GM23338 (cell line): ENCODE measurements around the gene SLC20A1. TPM values are rescaled to one million over a fixed set of nuclear protein-coding genes. Genes with fewer than 3 reads are reported as not detected.

Experiments
- ATAC-seq: fragments of 200-7000 bp; cut with Tn5 transposase; 3 replicates; pipeline ENCODE4 v1.9.1; 2020
- DNase-seq: peaks from one replicate; pipeline ENCODE4 v3.0.0-alpha.2; 2015; ENCODE audit warnings: low spot score
- H2AFZ ChIP-seq: fragments of 200-600 bp; sonication (generic); 2 replicates; pipeline ENCODE4 v1.8.0; 2016; ENCODE audit warnings: antibody characterized with exemption, mild to moderate bottlenecking, moderate library complexity
- H3F3A ChIP-seq: fragments of 200-600 bp; sonication (generic); replicated peaks from 2 replicates; pipeline ENCODE4 v1.8.0; 2017; ENCODE audit warnings: antibody characterized with exemption, mixed run types, low read depth
- H3K27ac ChIP-seq: fragments of 200-600 bp; sonication (generic); 2 replicates; pipeline ENCODE4 v1.6.1; 2016; ENCODE audit warnings: low read depth
- H3K27me3 ChIP-seq: fragments of 200-600 bp; sonication (generic); 2 replicates; pipeline ENCODE4 v1.8.0; 2016; ENCODE audit warnings: mild to moderate bottlenecking, mixed run types, moderate library complexity; ENCODE audit not compliant: insufficient read depth
- H3K36me3 ChIP-seq: fragments of 200-600 bp; sonication (generic); 2 replicates; pipeline ENCODE4 v1.8.0; 2016; ENCODE audit warnings: mild to moderate bottlenecking; ENCODE audit not compliant: insufficient read depth
- H3K4me1 ChIP-seq: fragments of 200-600 bp; sonication (generic); 2 replicates; pipeline ENCODE4 v1.8.0; 2016; ENCODE audit warnings: mild to moderate bottlenecking, moderate library complexity; ENCODE audit not compliant: insufficient read depth
- H3K4me2 ChIP-seq: fragments of 200-600 bp; sonication (generic); 2 replicates; pipeline ENCODE4 v1.7.1; 2017; ENCODE audit warnings: mixed run types
- H3K4me3 ChIP-seq: fragments of 200-600 bp; sonication (generic); 2 replicates; pipeline ENCODE4 v1.6.1; 2016; ENCODE audit warnings: mixed run types
- H3K79me2 ChIP-seq: fragments of 200-600 bp; sonication (generic); replicated peaks from 2 replicates; pipeline ENCODE4 v1.8.0; 2017; ENCODE audit warnings: mild to moderate bottlenecking; ENCODE audit not compliant: insufficient read depth
- H3K9me2 ChIP-seq: fragments of 200-600 bp; sonication (generic); 2 replicates; pipeline ENCODE4 v1.8.0; 2017; ENCODE audit not compliant: insufficient read depth
- H4K20me1 ChIP-seq: fragments of 200-600 bp; sonication (generic); replicated peaks from 2 replicates; pipeline ENCODE4 v1.8.0; 2017; ENCODE audit warnings: mild to moderate bottlenecking; ENCODE audit not compliant: insufficient read depth
- H3K27ac Mint-ChIP-seq: 2 replicates; pipeline ENCODE4 v1.8.0; 2020; ENCODE audit warnings: inconsistent platforms, mild to moderate bottlenecking, moderate library complexity, mixed read lengths
- H3K27me3 Mint-ChIP-seq: 3 replicates; pipeline ENCODE4 v1.8.0; 2022; ENCODE audit warnings: low read depth, mild to moderate bottlenecking, moderate library complexity, mixed read lengths, inconsistent platforms; ENCODE audit not compliant: insufficient read depth, poor library complexity
- H3K36me3 Mint-ChIP-seq: 3 replicates; pipeline ENCODE4 v1.8.0; 2021; ENCODE audit warnings: low read depth, mild to moderate bottlenecking, inconsistent platforms, moderate library complexity, mixed read lengths
- H3K4me1 Mint-ChIP-seq: 3 replicates; pipeline ENCODE4 v1.8.0; 2020; ENCODE audit warnings: mild to moderate bottlenecking, inconsistent platforms, mixed read lengths
- H3K4me3 Mint-ChIP-seq: 3 replicates; pipeline ENCODE4 v1.8.0; 2021; ENCODE audit warnings: moderate library complexity, mild to moderate bottlenecking, inconsistent platforms, mixed read lengths
- H3K9me3 Mint-ChIP-seq: 3 replicates; pipeline ENCODE4 v1.8.0; 2020; ENCODE audit warnings: moderate library complexity, mild to moderate bottlenecking, inconsistent platforms, mixed read lengths
- CREB1 ChIP-seq: fragments of 250-450 bp; sonication (Bioruptor Pico); IDR thresholded peaks from 2 replicates; pipeline ENCODE4 v1.5.0; 2020; ENCODE audit warnings: low read depth, mild to moderate bottlenecking, moderate library complexity
- CTCF ChIP-seq, 2 experiments: fragments of 200-600 bp in 1 of 2; sonication (generic) in 1 of 2; conservative IDR thresholded peaks; 2 replicates each; pipeline versions ENCODE4 v1.5.1 to v1.6.1; 2016 to 2017; ENCODE audit warnings: antibody characterized with exemption in 2 of 2, low read depth in 2 of 2, mild to moderate bottlenecking in 2 of 2, moderate library complexity in 1 of 2
- ETS1 ChIP-seq: IDR thresholded peaks from 2 replicates; pipeline ENCODE4 v1.6.1; 2016; ENCODE audit warnings: antibody characterized with exemption
- EZH2 ChIP-seq: fragments of 200-600 bp; sonication (generic); IDR thresholded peaks from one replicate; pipeline ENCODE4 v1.8.0; 2017; ENCODE audit warnings: antibody characterized with exemption, mild to moderate bottlenecking, low read depth; ENCODE audit not compliant: unreplicated experiment
- EZH2phosphoT487 ChIP-seq: fragments of 200-600 bp; sonication (generic); IDR thresholded peaks from one replicate; pipeline ENCODE4 v1.8.1; 2018; ENCODE audit warnings: antibody characterized with exemption; ENCODE audit not compliant: unreplicated experiment
- POLR2AphosphoS5 ChIP-seq: IDR thresholded peaks from 2 replicates; pipeline ENCODE4 v1.6.1; 2016; ENCODE audit warnings: antibody characterized with exemption, low read depth
- REST ChIP-seq: IDR thresholded peaks from one replicate; pipeline ENCODE4 v1.6.1; 2018; ENCODE audit warnings: antibody characterized with exemption; ENCODE audit not compliant: unreplicated experiment
- STAT1 ChIP-seq: IDR thresholded peaks from one replicate; pipeline ENCODE4 v1.6.1; 2016; ENCODE audit warnings: antibody characterized with exemption; ENCODE audit not compliant: unreplicated experiment
- ZNF462 ChIP-seq: fragments of 250-450 bp; sonication (Bioruptor Pico); IDR thresholded peaks from 2 replicates; pipeline ENCODE4 v1.5.0; 2020; ENCODE audit warnings: mild to moderate bottlenecking, moderate library complexity
- polyA plus RNA-seq: library from polyadenylated mRNA; unstranded; fragments of >200 nt; fragmentation: Nextera tagmentation; extraction: Ambion mirVana; gene quantifications from 2 replicates; pipeline ENCODE4 v1.2.1, GENCODE V29; 2016
- total RNA-seq: library from RNA; depleted of rRNA; stranded (reverse); fragments of >200 nt; shearing (Covaris generic); gene quantifications from 2 replicates; pipeline ENCODE4 v1.2.3, GENCODE V29; 2014

Gene SLC20A1
- total and polyA plus RNA-seq, 2 experiments from 2014 or later, result 52.9 to 84.3 TPM

- no peak for ATAC-seq
- Mint-ChIP-seq H3K4me3 (no peak overlapping the region), H3K4me1 (no peaks in the 10 kb centered on the region), H3K36me3 (peaks cover 94% of the 10 kb centered on the region), H3K9me3 (no peaks in the 10 kb centered on the region), H3K27ac (no peak overlapping the region), H3K27me3 (peaks cover 2% of the 10 kb centered on the region)
- Histone ChIP-seq H3K9me2 (no peaks in the 10 kb centered on the region), H4K20me1 (peaks cover 29% of the 10 kb centered on the region), H3K4me3 (no peak overlapping the region), H3K4me1 (no peaks in the 10 kb centered on the region), H3K27me3 (no peaks in the 10 kb centered on the region), H3F3A (0 out of 2 replicates have a peak, but pooled peaks cover 4% of the 10 kb centered on the region), H3K79me2 (peaks cover 48% of the 10 kb centered on the region), H3K36me3 (peaks cover 81% of the 10 kb centered on the region), H3K27ac (no peak overlapping the region), H2AFZ (no peak overlapping the region), H3K4me2 (no peak overlapping the region)
- DNase-seq, result no peak
- TF ChIP-seq CTCF (conservative IDR thresholded peaks at IDR 0.05; ENCODE audit: low read depth in 2 of 2) (no peak), ETS1 (no peak), EZH2 (no peak), ZNF462 (CRISPR knock-in tag) (no peak), CREB1 (CRISPR knock-in tag) (no peak), STAT1 (no peak), EZH2phosphoT487 (no peak), POLR2AphosphoS5 (no peak), REST (no peak)
These were observed 10.9 kb downstream of the SLC20A1 start for GRCh38 chr2:112656679-112657078.
